ENCODE measurements around the gene RAB10.
"Not testable (repeated sequence)": the region's sequence is repeated elsewhere in the genome, so short reads cannot be mapped to it uniquely, and the experiment has no call there.

RAB10 gene

DNA sequence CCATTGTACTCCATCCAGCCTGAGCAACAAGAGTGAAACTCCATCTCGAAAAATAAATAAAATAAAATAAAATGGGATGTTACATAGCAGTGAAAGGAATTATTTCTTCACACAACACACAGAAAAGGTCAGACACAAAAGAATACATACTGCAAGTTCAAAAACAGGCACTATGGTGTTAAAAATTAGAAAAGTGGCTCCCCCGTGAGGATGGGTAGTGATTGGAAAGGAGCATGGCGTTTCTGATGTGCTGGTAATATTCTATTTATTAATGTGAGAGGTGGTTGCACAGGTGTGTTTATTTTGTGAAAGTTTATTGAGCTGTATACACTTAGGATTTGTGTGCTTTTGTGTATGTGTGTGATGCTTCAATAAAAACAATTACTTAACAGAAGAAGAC, 22.9 kb upstream of the RAB10 start:
- intact Hi-C loops (cut with DNase I; ENCODE audit: low total_unique reads), result no loop called here
- TF ChIP-seq, protein P1, sequence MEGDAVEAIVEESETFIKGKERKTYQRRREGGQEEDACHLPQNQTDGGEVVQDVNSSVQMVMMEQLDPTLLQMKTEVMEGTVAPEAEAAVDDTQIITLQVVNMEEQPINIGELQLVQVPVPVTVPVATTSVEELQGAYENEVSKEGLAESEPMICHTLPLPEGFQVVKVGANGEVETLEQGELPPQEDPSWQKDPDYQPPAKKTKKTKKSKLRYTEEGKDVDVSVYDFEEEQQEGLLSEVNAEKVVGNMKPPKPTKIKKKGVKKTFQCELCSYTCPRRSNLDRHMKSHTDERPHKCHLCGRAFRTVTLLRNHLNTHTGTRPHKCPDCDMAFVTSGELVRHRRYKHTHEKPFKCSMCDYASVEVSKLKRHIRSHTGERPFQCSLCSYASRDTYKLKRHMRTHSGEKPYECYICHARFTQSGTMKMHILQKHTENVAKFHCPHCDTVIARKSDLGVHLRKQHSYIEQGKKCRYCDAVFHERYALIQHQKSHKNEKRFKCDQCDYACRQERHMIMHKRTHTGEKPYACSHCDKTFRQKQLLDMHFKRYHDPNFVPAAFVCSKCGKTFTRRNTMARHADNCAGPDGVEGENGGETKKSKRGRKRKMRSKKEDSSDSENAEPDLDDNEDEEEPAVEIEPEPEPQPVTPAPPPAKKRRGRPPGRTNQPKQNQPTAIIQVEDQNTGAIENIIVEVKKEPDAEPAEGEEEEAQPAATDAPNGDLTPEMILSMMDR (IDR thresholded peaks at IDR 0.05), result no peak
- H3K4me1 ChIP-seq, result no peaks in the 10 kb centered on the region

DNA sequence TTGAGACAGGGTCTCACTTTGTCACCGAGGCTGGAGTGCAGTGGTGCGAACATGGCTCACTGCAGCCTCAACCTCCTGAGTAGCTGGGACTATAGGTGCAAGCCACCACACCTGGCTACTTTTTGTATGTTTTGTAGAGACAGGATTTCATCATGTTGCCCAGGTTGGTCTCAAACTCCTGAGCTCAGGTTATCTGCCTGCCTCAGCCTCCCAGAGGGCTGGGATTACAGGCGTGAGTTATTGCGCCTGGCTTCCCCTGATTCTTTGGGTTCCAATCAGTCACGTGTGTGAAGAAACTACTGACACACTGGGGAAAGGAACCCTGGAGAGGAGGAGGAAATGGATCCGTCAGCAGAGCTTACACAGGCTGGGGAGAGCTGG, 22.3 kb upstream of the RAB10 start:
- no peaks in the 10 kb centered on the region for H3K9me3 ChIP-seq
- H3K36me3 ChIP-seq, result no peaks in the 10 kb centered on the region
- DNase-seq, result no peak
- TF ChIP-seq, protein P1 (IDR thresholded peaks at IDR 0.05), result no peak
- no peak overlapping the region for H3K4me3 ChIP-seq
- no peak overlapping the region for H3K27ac ChIP-seq
- intact Hi-C loops (cut with DNase I; ENCODE audit: low total_unique reads), result no loop called here
- no peaks in the 10 kb centered on the region for H3K27me3 ChIP-seq
- H3K4me1 ChIP-seq, result no peaks in the 10 kb centered on the region

More for the DNA sequence above, 22.9 kb upstream of the RAB10 start:
- no peak overlapping the region for H3K27ac ChIP-seq
- no peaks in the 10 kb centered on the region for H3K27me3 ChIP-seq
- H3K4me3 ChIP-seq, result no peak overlapping the region
- no peaks in the 10 kb centered on the region for H3K36me3 ChIP-seq
- H3K9me3 ChIP-seq, result no peaks in the 10 kb centered on the region
- DNase-seq, result no peak

DNA sequence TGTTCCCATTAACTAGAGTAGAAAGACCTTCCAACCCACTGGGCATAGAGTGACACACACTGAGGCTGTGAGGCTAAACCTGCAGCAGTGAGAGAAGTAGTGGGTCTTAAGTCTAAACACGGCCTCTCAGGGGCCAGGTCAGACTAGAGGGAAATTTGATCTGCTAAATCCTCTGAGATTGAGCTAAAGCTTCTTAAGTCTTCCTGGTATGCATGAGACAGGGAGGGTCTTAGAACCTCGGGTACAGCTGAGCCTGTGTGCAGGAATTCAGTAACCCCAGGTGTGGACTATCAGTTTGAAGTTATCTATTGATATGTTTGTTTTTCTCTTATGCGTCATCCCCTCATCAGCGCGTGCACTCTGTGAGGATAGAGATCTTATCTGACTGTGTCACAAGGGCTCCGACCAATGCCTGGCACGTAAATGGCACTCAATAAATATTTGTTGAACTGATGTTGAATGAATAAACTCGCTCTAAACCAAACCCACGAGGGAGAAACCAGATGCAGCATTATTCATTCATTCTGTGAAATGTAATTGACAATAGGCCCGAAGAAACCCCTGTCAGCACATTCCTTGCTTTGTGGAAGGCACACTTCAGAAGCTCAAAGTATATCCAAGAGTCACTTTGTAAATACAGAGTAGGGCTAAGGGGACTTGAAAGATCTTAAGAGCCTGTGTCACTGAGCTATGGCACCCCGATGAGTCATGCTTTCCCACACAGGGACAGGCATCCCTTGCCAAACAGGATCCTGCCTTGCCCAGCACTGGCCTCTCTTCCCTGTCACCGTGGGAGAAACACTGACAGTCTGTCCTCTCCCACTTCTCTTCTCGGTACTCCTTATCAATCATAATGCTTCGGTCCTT, 21.7 kb upstream of the RAB10 start:
- DNase-seq, result no peak

DNA sequence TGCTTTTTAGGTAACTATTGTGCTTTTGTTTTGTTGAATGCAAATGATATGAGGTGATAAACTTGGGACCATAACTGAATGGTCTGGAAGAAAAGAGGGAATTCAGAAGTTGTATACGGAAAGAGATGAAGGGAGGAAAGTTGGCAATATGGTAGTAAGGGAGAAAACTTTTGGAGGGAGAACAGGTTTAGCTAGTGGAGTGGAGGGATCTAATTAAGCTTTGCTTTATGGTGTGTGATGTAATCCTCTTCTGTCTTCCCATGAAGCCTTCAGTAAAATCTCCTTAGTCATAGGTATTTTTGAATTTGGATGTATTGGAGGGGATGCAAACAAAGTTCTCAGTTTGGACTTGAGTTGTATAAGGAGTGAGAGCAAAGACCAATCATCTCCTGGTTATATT, 20.2 kb upstream of the RAB10 start:
- intact Hi-C loops (cut with DNase I; ENCODE audit: low total_unique reads), result no loop called here
- Histone ChIP-seq H3K4me3 (no peak overlapping the region), H3K4me1 (peaks cover 0 to 12% (median 9%) of the 10 kb centered on the region in 4 donors), H3K9me3 (no peaks in the 10 kb centered on the region), H3K36me3 (no peaks in the 10 kb centered on the region), H3K27me3 (no peaks in the 10 kb centered on the region), H3K27ac (no peak overlapping the region)
- DNase-seq, result no peak
- TF ChIP-seq, protein P1 (IDR thresholded peaks at IDR 0.05), result no peak

More for the DNA sequence above, 21.7 kb upstream of the RAB10 start:
- H3K36me3 ChIP-seq, result no peaks in the 10 kb centered on the region
- TF ChIP-seq, protein P1 (IDR thresholded peaks at IDR 0.05), result no peak
- no peaks in the 10 kb centered on the region for H3K9me3 ChIP-seq
- no peaks in the 10 kb centered on the region for H3K4me1 ChIP-seq
- H3K27me3 ChIP-seq, result no peaks in the 10 kb centered on the region
- intact Hi-C loops (cut with DNase I; ENCODE audit: low total_unique reads), result no loop called here
- H3K4me3 ChIP-seq, result no peak overlapping the region
- H3K27ac ChIP-seq, result no peak overlapping the region

- Histone ChIP-seq H3K36me3 (no peaks in the 10 kb centered on the region), H3K27ac (no peak overlapping the region), H3K9me3 (no peaks in the 10 kb centered on the region), H3K4me1 (peaks cover 0 to 15% (median 10%) of the 10 kb centered on the region in 4 donors), H3K4me3 (no peak overlapping the region), H3K27me3 (no peaks in the 10 kb centered on the region)
- DNase-seq, result no peak
- TF ChIP-seq, protein P1 (IDR thresholded peaks at IDR 0.05), result no peak
- intact Hi-C loops (cut with DNase I; ENCODE audit: low total_unique reads), result no loop called here
These were observed 17.7 kb upstream of the RAB10 start for GRCh38 chr2:26016012-26016705.

DNA sequence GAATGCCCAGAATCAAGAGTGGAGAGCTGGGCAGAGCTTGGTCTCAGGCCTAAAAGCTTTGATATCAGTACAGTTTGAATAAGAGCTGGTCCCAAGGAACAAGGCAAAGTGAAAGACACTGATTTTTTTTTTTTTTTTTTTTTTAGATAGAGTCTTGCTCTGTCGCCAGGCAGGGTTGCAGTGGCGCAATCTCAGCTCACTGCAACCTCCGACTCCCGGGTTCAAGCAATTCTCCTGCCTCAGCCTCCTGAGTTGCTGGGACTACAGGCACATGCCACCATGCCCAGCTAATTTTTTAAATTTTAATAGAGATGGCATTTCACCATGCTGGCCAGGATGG, 17.2 kb upstream of the RAB10 start:
- intact Hi-C loops (cut with DNase I; ENCODE audit: low total_unique reads); H3K9me3 ChIP-seq; H3K4me3 ChIP-seq; H3K27me3 ChIP-seq; H3K36me3 ChIP-seq; H3K27ac ChIP-seq; DNase-seq: not testable (repeated sequence)
- H3K4me1 ChIP-seq, result peaks cover 0 to 15% (median 10%) of the 10 kb centered on the region in 4 donors
